ENCODE data around the gene OPTC. TPM values are rescaled to one million over a fixed set of nuclear protein-coding genes. Genes with fewer than 3 reads are reported as not detected.

OPTC gene
- polyA plus RNA-seq, 2 of the 4 experiments (the other 2 are of a cell fraction) = not detected

- no peaks in the 10 kb centered on the region for H3K9me3 ChIP-seq
- DNase-seq (ENCODE audit: low read depth in 1 of 2, low spot score in 1 of 2) = peak; percentile 75 to 90
- no peak overlapping the region for H3K4me3 ChIP-seq
- POLR2A ChIA-PET = interaction anchor here (0.7 to 1.0 kb wide), 3 partner anchors 122 to 177 kb away, joined by 3 to 4 read pairs (median 3); partner anchors contain the start of gene ATP2B4
- TF ChIP-seq CTCF (IDR thresholded peaks at IDR 0.05) (peak; percentile 89), RAD21 (conservative IDR thresholded peaks at IDR 0.05 in 1 of 2, IDR thresholded peaks at IDR 0.05 in 1 of 2) (peak; percentile 87 to 98), RARB (CRISPR knock-in tag; IDR thresholded peaks at IDR 0.05) (no peak), HOXB5 (CRISPR knock-in tag; IDR thresholded peaks at IDR 0.05) (peak; percentile 43; the same call in 1 of the 2 replicates), SMC3 (IDR thresholded peaks at IDR 0.05) (peak; percentile 99)
- peak overlapping the region; percentile 28; the same call in 1 of the 3 replicates for H3K4me2 ChIP-seq
- H3K27ac ChIP-seq = peak overlapping the region in 1 of 2 experiments; percentile 24; a peak in 2 of 6 replicates
- 25% methylated on average over 12 of the region's 12 CpGs for WGBS (ENCODE audit: missing lambda C conversion rate)
- FAIRE-seq = no peak
- ATAC-seq = peak; percentile 87 to 94
- H3K4me1 ChIP-seq = peaks cover 22% of the 10 kb centered on the region
- CTCF ChIA-PET = interaction anchor here (0.5 to 10.9 kb wide), 76 partner anchors 9 to 635 kb away, joined by 3 to 343 read pairs (median 5); partner anchors contain the start of genes ATP2B4, FMOD, LAX1 and OPTC
Observed at GRCh38 chr1:203504400-203505250, 10.7 kb downstream of the OPTC start.

DNA sequence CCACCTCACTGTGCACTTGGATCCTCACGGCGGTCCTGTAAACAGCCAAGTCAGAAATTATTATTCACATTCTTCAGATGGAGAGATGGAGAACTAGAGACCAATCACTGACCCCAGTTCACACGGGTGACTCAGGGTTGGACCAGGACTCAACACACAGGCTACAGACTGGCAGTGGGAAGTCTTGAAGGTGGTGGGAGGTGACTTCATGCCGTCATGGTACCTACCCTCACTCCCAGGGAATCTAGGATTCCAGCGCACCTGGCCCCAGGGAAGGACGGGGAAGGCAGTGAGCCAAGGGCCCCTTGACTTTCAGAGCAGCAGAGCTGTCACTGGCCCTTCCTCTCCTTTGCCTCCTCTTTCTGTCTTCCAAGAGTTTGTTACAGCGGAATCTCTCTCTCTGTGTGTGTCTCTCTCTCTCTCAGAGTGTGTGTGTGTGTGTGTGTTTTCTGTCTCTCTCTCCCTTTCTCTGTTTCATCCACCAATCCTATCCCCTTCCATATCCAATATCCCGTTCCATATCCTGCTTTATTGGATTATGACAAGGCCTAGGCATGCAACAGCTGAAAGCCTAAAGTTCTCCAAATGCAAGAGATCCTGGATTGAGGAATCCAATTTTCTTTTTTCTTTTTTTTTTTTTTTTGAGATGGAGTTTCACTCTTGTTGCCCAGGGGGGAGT, 11.7 kb downstream of the OPTC start:
- Histone ChIP-seq H3K4me1 (peaks cover 22% of the 10 kb centered on the region), H3K9me3 (no peaks in the 10 kb centered on the region), H3K27ac (peak overlapping the region in 1 of 2 experiments; percentile 40; a peak in 3 of 6 replicates), H3K4me2 (no peak overlapping the region), H3K4me3 (no peak overlapping the region)
- WGBS (ENCODE audit: missing lambda C conversion rate) = 86% methylated on average over 7 of the region's 8 CpGs
- ChIA-PET CTCF (interaction anchor here (0.5 to 10.9 kb wide), 51 partner anchors 10 to 634 kb away, joined by 3 to 343 read pairs (median 6); partner anchors contain the start of genes ATP2B4, LAX1 and OPTC), POLR2A (no interaction called here)
- FAIRE-seq (no peak), DNase-seq (ENCODE audit: low read depth in 1 of 2, low spot score in 1 of 2) (no peak), ATAC-seq (no peak)
- TF ChIP-seq MAFK (IDR thresholded peaks at IDR 0.05; ENCODE audit: partially characterized antibody) = no peak
- no peak for TF ChIP-seq ELK1 (IDR thresholded peaks at IDR 0.05; ENCODE audit: low read depth, low read length)
- TF ChIP-seq ZNF302 (CRISPR knock-in tag; IDR thresholded peaks at IDR 0.05) = no peak
- no peak for TF ChIP-seq RAD21 (conservative IDR thresholded peaks at IDR 0.05 in 1 of 2, IDR thresholded peaks at IDR 0.05 in 1 of 2)
- TF ChIP-seq FOSL2 (IDR thresholded peaks at IDR 0.05) = no peak
- TF ChIP-seq FOSL2 (CRISPR knock-in tag; IDR thresholded peaks at IDR 0.05) = no peak
- TF ChIP-seq FOXS1 (CRISPR knock-in tag; IDR thresholded peaks at IDR 0.05) = no peak
- TF ChIP-seq PHF8 (IDR thresholded peaks at IDR 0.05; ENCODE audit: borderline replicate concordance, low read depth) = no peak

DNA sequence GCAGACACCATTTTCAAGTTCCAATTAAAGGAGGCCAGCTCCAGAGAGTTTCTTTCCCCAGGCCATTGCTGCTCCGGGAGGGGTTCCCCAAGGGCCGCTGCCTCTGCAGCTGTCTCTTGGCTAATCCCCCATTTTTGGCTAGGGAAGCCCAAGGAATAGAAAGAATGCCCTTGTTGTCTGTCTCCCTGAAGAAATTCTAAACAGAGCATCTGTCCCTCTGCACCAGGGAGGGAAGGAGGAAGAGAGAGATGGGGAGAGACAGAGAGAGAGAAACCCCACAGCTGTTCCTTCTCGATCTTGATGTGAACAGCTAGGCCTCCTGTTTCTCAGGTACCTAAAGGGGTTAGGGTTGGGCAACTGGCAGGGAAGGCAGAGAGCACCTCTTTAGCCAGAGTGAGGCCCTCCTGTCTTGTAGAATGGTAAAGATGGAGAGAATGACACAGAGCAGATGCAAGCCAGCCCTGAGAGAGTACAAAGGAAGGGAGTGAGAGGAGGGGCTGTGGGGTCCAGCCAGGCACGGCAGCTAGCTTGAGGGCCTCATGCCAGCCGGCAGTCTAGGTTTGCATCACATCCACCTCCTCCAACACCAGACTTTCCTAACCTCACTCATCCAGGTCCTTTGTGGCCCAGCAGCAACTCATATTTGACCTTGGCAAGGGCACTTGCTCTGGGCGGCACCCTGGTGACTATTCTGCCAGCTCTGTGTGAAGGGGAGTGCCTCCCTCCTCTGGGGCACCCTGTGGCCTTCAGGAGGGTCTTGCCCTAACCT, 13.1 kb downstream of the OPTC start:
- Histone ChIP-seq H3K4me2 (no peak overlapping the region), H3K4me1 (peaks cover 29% of the 10 kb centered on the region), H3K27ac (peak overlapping the region; percentile 29 to 69; a peak in 5 of 6 replicates), H3K4me3 (no peak overlapping the region), H3K9me3 (no peaks in the 10 kb centered on the region)
- WGBS (ENCODE audit: missing lambda C conversion rate) = 82% methylated on average over 6 of the region's 6 CpGs
- no peak for TF ChIP-seq HOXB5 (CRISPR knock-in tag; IDR thresholded peaks at IDR 0.05)
- TF ChIP-seq NR3C1 (IDR thresholded peaks at IDR 0.05) = no peak
- TF ChIP-seq EHMT2 (IDR thresholded peaks at IDR 0.05; ENCODE audit: low read depth) = no peak
- TF ChIP-seq CHD4 (IDR thresholded peaks at IDR 0.05; ENCODE audit: borderline replicate concordance) = no peak
- no peak for TF ChIP-seq EHF (CRISPR knock-in tag; IDR thresholded peaks at IDR 0.05)
- no peak for TF ChIP-seq EP300 (IDR thresholded peaks at IDR 0.05)
- no peak for TF ChIP-seq FOXS1 (CRISPR knock-in tag; IDR thresholded peaks at IDR 0.05)
- no peak for TF ChIP-seq HEYL (CRISPR knock-in tag; IDR thresholded peaks at IDR 0.05)
- DNase-seq (ENCODE audit: low read depth in 1 of 2, low spot score in 1 of 2) (no peak), ATAC-seq (no peak), FAIRE-seq (no peak)
- POLR2A ChIA-PET = no interaction called here
- CTCF ChIA-PET = interaction anchor here (0.6 to 10.9 kb wide), 13 partner anchors 10 to 702 kb away, joined by 3 to 343 read pairs (median 3); no protein-coding TSS in a partner anchor

All from A549 (cell line).